ENCODE results near the gene ETV7. TPM values are rescaled to one million over a fixed set of nuclear protein-coding genes. Genes with fewer than 3 reads are reported as not detected.
"Not testable (repeated sequence)": the region's sequence is repeated elsewhere in the genome, so short reads cannot be mapped to it uniquely, and the experiment has no call there.

ETV7 gene
- total and polyA plus RNA-seq, 5 donors = 0.18 to 0.37 (median 0.33) TPM

DNA sequence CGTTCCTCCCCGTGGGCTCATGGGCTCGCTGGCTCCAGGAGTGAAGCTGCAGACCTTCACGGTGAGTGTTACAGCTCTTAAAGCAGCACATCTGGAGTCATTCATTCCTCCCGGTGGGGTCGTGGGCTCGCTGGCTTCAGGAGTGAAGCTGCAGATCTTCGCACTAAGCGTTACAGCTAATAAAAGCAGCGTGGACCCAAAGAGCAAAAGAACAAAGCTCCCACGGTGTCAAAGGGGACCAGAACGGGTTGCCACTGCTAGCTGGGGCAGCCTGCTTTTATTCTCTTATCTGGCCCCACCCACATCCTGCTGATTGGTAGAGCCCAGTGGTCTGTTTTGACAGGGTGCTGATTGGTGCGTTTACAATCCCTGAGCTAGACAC lies 24.1 kb downstream of the ETV7 start:
- intact Hi-C loops (cut with DNase I) = loop anchor here in 2 of 4 donors (10.0 kb wide), 1 partner anchor 239 kb away; no protein-coding TSS in a partner anchor

DNA sequence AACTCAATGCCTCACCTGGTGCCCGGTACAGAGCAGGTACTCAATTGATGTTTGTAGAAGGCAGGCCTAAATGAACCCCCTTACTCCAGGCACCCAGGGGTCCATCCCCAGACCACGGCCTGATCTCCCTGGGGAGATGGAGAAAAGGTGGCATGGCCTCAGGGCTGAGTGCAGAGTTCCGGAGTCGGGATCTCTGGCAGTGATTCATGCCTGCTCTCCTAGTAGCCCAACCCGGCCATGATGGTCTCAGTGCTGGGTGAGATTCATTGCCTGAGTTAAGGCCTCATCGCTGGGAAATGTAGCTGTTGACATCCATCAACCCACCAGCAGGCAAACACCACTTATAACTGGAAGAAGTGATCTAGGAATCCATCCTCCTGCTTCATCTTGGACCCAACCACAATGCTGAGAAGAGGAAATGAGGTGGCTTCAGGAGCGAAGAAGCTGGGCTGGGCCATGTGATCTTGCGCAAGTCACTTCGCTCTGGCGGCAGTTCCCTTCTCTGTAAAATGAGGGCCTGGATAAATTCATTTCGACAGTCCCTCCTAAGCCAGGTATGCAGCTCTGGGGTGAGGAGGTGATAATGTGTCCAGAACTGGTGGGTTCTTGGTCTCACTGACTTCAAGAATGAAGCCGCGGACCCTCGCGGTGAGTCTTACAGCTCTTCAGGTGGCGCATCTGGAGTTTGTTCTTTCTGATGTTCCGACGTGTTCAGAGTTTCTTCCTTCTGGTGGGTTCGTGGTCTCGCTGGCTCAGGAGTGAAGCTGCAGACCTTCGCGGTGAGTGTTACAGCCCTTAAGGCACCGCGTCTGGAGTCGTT lies 24.7 kb downstream of the ETV7 start:
- 88% methylated on average over 25 of the region's 25 CpGs for WGBS
- DNase-seq = no peak

More for the DNA sequence above, 24.1 kb downstream of the ETV7 start:
- H3K27me3 ChIP-seq (ENCODE audit: control insufficient read depth, insufficient read depth); DNase-seq; ATAC-seq; H3K4me1 ChIP-seq (ENCODE audit: control insufficient read depth, insufficient read depth, low read length); H3K4me3 ChIP-seq (ENCODE audit: low read length); H3K27ac ChIP-seq (ENCODE audit: low read length); H3K9me3 ChIP-seq (ENCODE audit: control insufficient read depth, low read length): not testable (repeated sequence)
- WGBS = 85% methylated on average over 12 of the region's 13 CpGs

DNA sequence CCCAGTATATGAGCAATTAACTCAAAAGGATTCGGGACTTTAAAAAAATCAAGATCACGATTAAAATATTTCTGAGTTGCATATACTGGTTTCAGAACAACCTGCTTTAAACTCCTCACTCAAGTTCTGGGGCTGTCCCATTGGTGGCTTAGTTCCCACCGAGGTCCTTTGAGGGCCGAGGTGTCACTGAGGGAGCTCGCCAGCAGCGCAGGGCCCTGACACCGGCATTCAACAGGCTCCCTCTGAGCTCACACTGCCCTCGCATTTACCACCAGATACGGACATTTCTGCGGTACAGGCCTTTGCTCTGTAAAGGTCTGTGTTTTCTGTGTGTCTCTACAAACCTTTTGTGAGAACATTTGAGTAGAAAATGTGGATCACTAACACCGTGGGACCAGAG lies 26.4 kb downstream of the ETV7 start:
- intact Hi-C loops (cut with DNase I) = loop anchor here in 3 of 4 donors (2.0 to 10.0 kb wide), 2 partner anchors 20 to 236 kb away; no protein-coding TSS in a partner anchor

More for the DNA sequence above, 24.7 kb downstream of the ETV7 start:
- Histone ChIP-seq H3K27ac (ENCODE audit: low read length) (no peak overlapping the region), H3K27me3 (ENCODE audit: control insufficient read depth, insufficient read depth) (no peaks in the 10 kb centered on the region), H3K4me1 (ENCODE audit: control insufficient read depth, insufficient read depth, low read length) (peaks cover 3% of the 10 kb centered on the region), H3K9me3 (ENCODE audit: control insufficient read depth, low read length) (no peaks in the 10 kb centered on the region), H3K4me3 (ENCODE audit: low read length) (no peak overlapping the region)
- ATAC-seq = no peak
- intact Hi-C loops (cut with DNase I) = loop anchor here in 2 of 4 donors (10.0 kb wide), 1 partner anchor 238 kb away; no protein-coding TSS in a partner anchor

DNA sequence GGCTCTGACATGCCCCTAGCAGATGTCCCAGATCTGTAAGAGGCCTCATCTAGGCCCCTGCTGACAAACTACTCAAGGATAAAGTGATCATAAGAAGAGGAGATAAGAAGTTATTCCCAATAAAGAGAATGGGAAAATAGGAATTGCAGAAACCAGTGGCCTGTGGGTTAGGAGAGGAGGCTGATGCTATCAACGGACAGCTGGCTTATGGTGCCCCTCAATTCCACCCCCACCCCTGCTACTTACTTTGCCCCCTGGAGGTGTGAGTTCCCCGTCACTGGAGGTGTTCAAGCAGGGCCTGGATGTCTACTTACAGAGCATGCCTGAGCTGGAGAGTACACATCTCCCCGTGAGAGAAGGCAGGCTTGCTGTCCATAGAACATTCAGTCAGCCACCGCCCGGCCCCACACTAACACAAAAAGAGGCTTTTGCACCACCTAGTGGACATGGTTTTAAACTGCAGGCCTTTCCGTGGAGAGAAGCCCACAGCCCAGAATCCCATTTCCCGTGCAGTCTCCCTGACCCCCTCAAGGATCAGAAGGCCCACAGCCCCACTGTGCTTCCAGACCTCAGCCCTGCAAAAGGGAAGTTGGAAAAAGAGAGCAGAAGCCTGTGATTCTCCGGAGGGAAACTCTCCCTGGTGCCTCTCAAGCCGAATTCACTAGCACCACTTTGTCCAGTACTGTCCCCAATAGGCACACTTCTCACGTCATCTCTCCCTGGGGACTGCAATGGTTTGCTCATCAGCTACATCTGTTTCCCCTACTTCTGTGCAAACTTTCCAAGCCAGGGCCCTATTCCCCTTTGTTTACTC lies 27.0 kb downstream of the ETV7 start:
- Histone ChIP-seq H3K9me3 (ENCODE audit: control insufficient read depth, low read length) (no peaks in the 10 kb centered on the region), H3K27me3 (ENCODE audit: control insufficient read depth, insufficient read depth) (no peaks in the 10 kb centered on the region), H3K4me1 (ENCODE audit: control insufficient read depth, insufficient read depth, low read length) (peaks cover 3% of the 10 kb centered on the region), H3K27ac (ENCODE audit: low read length) (no peak overlapping the region), H3K4me3 (ENCODE audit: low read length) (no peak overlapping the region)
- intact Hi-C loops (cut with DNase I) = loop anchor here in 3 of 4 donors (1.0 to 10.0 kb wide), 3 partner anchors 20 to 236 kb away; no protein-coding TSS in a partner anchor
- DNase-seq = peak; percentile 79 to 92 (median 85)
- ATAC-seq = peak; percentile 91 to 92
- 18% methylated on average over 10 of the region's 10 CpGs for WGBS

More for the DNA sequence above, 26.4 kb downstream of the ETV7 start:
- no peak for DNase-seq
- Histone ChIP-seq H3K4me3 (ENCODE audit: low read length) (no peak overlapping the region), H3K4me1 (ENCODE audit: control insufficient read depth, insufficient read depth, low read length) (peaks cover 3% of the 10 kb centered on the region), H3K27me3 (ENCODE audit: control insufficient read depth, insufficient read depth) (no peaks in the 10 kb centered on the region), H3K9me3 (ENCODE audit: control insufficient read depth, low read length) (no peaks in the 10 kb centered on the region), H3K27ac (ENCODE audit: low read length) (no peak overlapping the region)
- ATAC-seq = no peak
- WGBS = 89% methylated on average over 11 of the region's 11 CpGs

DNA sequence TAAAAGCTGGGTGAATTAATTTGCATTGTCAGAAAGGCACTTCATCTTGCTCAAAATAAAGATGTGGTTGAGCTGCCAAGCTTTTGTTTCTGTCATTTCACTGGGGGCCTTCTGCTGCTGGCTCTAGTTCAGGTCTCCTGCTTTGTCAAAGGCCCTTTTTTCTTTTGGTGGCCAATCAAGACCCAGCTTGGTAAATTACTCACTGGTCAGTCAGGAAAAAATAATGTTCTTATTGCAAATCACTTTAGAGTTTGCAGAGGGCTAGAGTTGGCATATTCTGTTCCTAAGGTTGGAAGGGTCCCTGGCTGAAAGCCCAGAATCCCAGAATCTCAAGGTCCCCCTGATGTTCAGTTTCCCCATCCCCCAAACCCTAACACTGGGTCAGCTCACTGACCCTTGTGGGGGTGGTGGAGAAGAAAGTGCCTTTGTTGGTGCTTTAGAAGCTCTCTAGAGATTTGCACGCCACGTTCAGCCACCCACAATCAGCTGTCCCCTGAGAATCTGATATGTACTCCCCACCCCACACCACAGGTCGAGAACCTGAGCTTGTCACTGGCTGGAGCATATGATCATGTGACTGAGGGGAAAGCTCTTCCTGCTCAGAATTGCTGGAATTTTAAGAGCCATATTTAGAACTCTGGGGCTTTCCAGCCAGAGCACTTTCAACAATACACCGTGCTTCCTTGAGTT lies 29.1 kb downstream of the ETV7 start:
- intact Hi-C loops (cut with DNase I) = loop anchor here in 3 of 4 donors (2.0 to 10.0 kb wide), 4 partner anchors 54 to 234 kb away; no protein-coding TSS in a partner anchor
- no peak overlapping the region for H3K27ac ChIP-seq (ENCODE audit: low read length)
- ATAC-seq = peak; percentile 19 to 58
- DNase-seq = no peak
- no peaks in the 10 kb centered on the region for H3K27me3 ChIP-seq (ENCODE audit: control insufficient read depth, insufficient read depth)
- H3K9me3 ChIP-seq (ENCODE audit: control insufficient read depth, low read length) = no peaks in the 10 kb centered on the region
- no peak overlapping the region for H3K4me3 ChIP-seq (ENCODE audit: low read length)
- WGBS = 20% methylated on average over 4 of the region's 4 CpGs
- H3K4me1 ChIP-seq (ENCODE audit: control insufficient read depth, insufficient read depth, low read length) = peaks cover 3% of the 10 kb centered on the region

DNA sequence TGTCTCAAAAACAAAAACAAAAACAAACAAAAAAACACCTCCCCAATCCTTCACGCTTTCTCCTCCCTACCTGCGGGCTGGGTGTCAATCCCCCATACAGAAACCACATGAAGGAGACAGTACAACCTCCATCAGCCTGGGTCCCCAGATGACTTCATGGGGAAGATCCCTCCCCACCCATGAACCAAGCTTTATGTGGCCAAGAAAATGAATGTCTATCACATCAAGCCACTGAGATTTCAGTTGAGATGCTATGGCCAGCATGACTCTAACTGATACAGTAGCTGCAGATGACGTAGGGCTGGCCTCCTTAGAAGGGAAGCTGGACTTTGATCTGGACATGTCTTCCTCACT lies 29.6 kb downstream of the ETV7 start:
- peaks cover 3% of the 10 kb centered on the region for H3K4me1 ChIP-seq (ENCODE audit: control insufficient read depth, insufficient read depth, low read length)
- intact Hi-C loops (cut with DNase I) = loop anchor here in 3 of 4 donors (2.0 to 10.0 kb wide), 4 partner anchors 53 to 233 kb away; no protein-coding TSS in a partner anchor
- no peaks in the 10 kb centered on the region for H3K27me3 ChIP-seq (ENCODE audit: control insufficient read depth, insufficient read depth)
- 80% methylated on average over 3 of the region's 3 CpGs for WGBS
- DNase-seq (no peak), ATAC-seq (no peak)
- H3K9me3 ChIP-seq (ENCODE audit: control insufficient read depth, low read length) = no peaks in the 10 kb centered on the region
- H3K27ac ChIP-seq (ENCODE audit: low read length) = no peak overlapping the region
- no peak overlapping the region for H3K4me3 ChIP-seq (ENCODE audit: low read length)

DNA sequence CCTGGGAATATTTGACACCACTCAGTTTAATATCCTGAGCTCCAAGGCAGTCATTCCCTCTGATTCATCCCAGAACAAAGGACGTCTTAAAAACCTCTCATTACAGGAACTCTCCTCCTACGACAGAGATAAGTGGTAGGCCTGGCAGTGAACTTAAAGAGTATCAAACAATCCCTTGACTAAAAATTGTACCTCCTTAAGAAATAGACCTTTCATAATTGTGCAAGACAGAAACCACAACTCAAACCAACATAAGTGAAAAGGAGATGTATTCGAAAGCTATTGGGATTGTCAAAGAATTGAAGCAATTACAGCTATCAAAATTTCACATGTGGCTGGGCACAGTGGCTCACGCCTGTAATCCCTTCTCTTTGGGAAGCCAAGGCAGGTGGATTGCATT lies 31.6 kb downstream of the ETV7 start:
- H3K9me3 ChIP-seq (ENCODE audit: control insufficient read depth, low read length) = no peaks in the 10 kb centered on the region
- no peak for ATAC-seq
- no peaks in the 10 kb centered on the region for H3K27me3 ChIP-seq (ENCODE audit: control insufficient read depth, insufficient read depth)
- peaks cover 3% of the 10 kb centered on the region for H3K4me1 ChIP-seq (ENCODE audit: control insufficient read depth, insufficient read depth, low read length)
- WGBS = 71% methylated on average over 4 of the region's 4 CpGs
- intact Hi-C loops (cut with DNase I) = loop anchor here in 2 of 4 donors (5.0 to 10.0 kb wide), 3 partner anchors 51 to 231 kb away; no protein-coding TSS in a partner anchor
- no peak overlapping the region for H3K4me3 ChIP-seq (ENCODE audit: low read length)
- no peak for DNase-seq
- no peak overlapping the region for H3K27ac ChIP-seq (ENCODE audit: low read length)

DNA sequence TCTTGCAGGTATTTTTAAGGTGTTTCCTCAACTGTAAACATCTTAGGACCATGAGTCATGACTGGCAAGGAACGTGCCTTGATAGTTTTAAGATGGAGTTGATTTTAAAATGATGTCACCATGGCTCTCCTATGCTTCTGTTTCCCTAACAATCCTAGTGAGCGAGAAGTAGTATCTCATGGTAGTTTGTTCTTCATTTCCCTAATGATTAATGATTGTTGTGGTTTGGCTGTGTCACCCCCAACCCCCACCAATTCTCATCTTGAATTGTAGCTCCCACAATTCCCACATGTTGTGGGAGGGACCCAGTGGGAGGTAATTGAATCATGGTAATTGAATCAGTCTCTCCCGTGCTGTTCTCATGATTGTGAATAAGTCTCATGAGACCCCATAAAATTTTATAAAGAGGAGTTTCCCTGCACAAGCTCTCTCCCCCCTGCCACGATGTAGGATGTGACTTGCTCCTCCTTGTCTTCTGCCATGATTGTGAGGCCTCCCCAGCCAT lies 34.0 kb downstream of the ETV7 start:
- DNase-seq (no peak), ATAC-seq (no peak)
- no peak overlapping the region for H3K27ac ChIP-seq (ENCODE audit: low read length)
- no peak overlapping the region for H3K4me3 ChIP-seq (ENCODE audit: low read length)
- intact Hi-C loops (cut with DNase I) = loop anchor here in 2 of 4 donors (10.0 kb wide), 2 partner anchors 49 to 229 kb away; no protein-coding TSS in a partner anchor
- H3K9me3 ChIP-seq (ENCODE audit: control insufficient read depth, low read length) = no peaks in the 10 kb centered on the region
- H3K4me1 ChIP-seq (ENCODE audit: control insufficient read depth, insufficient read depth, low read length) = peaks cover 10% of the 10 kb centered on the region
- WGBS = 74% methylated on average over 4 of the region's 4 CpGs
- no peaks in the 10 kb centered on the region for H3K27me3 ChIP-seq (ENCODE audit: control insufficient read depth, insufficient read depth)

DNA sequence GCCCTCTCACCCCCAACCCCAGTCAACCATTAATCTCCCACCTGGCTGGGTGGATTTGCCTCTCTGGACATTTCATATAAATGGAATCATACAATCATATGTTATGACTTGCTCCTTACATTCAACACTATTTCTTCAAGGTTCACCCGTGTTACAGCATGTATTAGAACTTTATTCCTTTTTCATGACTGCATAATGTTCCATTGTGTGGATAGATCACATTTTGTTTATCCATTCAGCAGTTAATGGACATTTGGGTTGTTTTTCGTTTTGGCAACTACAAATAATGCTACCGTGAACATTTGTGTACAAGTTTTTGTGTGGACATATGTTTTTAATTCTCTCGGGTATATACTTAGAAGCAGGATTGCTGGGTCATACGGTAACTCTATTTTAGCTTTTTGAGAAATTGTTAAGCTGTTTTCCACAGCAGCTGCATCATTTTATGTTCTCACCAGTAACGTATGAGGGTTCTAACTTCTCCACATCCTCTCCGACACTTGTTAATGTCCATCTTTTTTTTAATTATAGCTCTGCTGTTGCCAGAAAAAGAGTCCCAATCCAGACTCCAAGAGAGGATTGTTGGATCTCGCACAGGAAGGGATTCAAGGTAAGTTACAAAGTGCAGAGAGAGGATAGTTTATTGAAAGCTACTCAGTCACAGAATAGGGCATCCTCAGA lies 34.9 kb downstream of the ETV7 start:
- Histone ChIP-seq H3K4me1 (ENCODE audit: control insufficient read depth, insufficient read depth, low read length) (peaks cover 7% of the 10 kb centered on the region), H3K9me3 (ENCODE audit: control insufficient read depth, low read length) (no peaks in the 10 kb centered on the region), H3K4me3 (ENCODE audit: low read length) (no peak overlapping the region), H3K27me3 (ENCODE audit: control insufficient read depth, insufficient read depth) (no peaks in the 10 kb centered on the region), H3K27ac (ENCODE audit: low read length) (no peak overlapping the region)
- 92% methylated on average over 8 of the region's 8 CpGs for WGBS
- ATAC-seq = no peak
- DNase-seq = no peak
- intact Hi-C loops (cut with DNase I) = loop anchor here in 2 of 4 donors (10.0 kb wide), 2 partner anchors 48 to 228 kb away; no protein-coding TSS in a partner anchor

Measured in right cardiac atrium (tissue), 5 donors.